Peyer's patch (tissue), 4 donors: Measurements from ENCODE around the gene TNIP3.

ENCODE experiments used
- CTCF ChIP-seq, 6 experiments: fragments of 450-650 bp in 4 of 6; fragments of 200-600 bp in 2 of 6; sonication (generic) in 1 of 6; IDR thresholded peaks; one replicate each; pipeline ENCODE4 v1.5.1; 2017 to 2019; ENCODE audit warnings: antibody characterized with exemption in 6 of 6, mild to moderate bottlenecking in 3 of 6, moderate library complexity in 1 of 6
- POLR2A ChIP-seq, 2 donors: fragments of 450-650 bp; IDR thresholded peaks; one replicate each; pipeline ENCODE4 v1.5.1; 2017; ENCODE audit warnings: antibody characterized with exemption in 2 of 2, mild to moderate bottlenecking in 2 of 2, moderate library complexity in 2 of 2

GRCh38 chr4:121130326-121130660, 33.8 kb downstream of the TNIP3 start:
- TF ChIP-seq CTCF (IDR thresholded peaks at IDR 0.05) (no peak), POLR2A (IDR thresholded peaks at IDR 0.05) (no peak)
